Body of pancreas (tissue), 4 donors: ENCODE data around the gene PLEKHA7.

Experiments
- POLR2A ChIP-seq, 3 donors: fragments of 450-650 bp; IDR thresholded peaks; one replicate each; pipeline ENCODE4 v1.6.1; 2016; ENCODE audit warnings: antibody characterized with exemption in 3 of 3, mild to moderate bottlenecking in 2 of 3
- TF ChIP-seq, protein P1 (sequence below), 7 experiments: fragments of 450-650 bp in 4 of 7; fragments of 200-600 bp in 3 of 7; sonication (generic) in 3 of 7; IDR thresholded peaks; one replicate each; pipeline ENCODE4 v1.5.1; 2016 to 2019; ENCODE audit warnings: antibody characterized with exemption in 7 of 7

DNA sequence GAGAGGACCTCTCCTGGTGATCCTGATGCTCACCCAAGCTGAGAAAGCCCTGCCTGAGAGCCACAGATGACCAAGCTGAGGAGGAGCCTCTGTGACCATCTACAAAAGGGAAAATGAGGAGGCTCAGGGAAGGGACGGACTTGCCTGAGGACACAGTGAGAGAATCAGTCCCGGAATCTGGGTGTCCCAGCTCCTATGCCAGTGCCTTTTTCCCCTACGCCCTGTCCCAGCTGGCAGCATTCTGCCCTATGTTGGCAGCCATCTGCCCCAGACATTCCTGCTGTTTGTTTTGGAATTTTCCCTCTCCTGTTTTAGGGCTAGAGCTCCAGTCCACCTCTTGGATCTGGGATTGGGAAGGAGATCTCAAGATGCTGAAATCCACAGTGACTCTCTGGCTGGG lies 221.2 kb downstream of the PLEKHA7 start:
- no peak for TF ChIP-seq POLR2A (IDR thresholded peaks at IDR 0.05)
- TF ChIP-seq, protein P1, sequence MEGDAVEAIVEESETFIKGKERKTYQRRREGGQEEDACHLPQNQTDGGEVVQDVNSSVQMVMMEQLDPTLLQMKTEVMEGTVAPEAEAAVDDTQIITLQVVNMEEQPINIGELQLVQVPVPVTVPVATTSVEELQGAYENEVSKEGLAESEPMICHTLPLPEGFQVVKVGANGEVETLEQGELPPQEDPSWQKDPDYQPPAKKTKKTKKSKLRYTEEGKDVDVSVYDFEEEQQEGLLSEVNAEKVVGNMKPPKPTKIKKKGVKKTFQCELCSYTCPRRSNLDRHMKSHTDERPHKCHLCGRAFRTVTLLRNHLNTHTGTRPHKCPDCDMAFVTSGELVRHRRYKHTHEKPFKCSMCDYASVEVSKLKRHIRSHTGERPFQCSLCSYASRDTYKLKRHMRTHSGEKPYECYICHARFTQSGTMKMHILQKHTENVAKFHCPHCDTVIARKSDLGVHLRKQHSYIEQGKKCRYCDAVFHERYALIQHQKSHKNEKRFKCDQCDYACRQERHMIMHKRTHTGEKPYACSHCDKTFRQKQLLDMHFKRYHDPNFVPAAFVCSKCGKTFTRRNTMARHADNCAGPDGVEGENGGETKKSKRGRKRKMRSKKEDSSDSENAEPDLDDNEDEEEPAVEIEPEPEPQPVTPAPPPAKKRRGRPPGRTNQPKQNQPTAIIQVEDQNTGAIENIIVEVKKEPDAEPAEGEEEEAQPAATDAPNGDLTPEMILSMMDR (IDR thresholded peaks at IDR 0.05), result no peak
